HG03060 (cell line): Measurements from ENCODE around the gene SPATS1.
"Not testable (repeated sequence)": the region's sequence is repeated elsewhere in the genome, so short reads cannot be mapped to it uniquely, and the experiment has no call there.

ENCODE experiments used
- ATAC-seq: cut with Tn5 transposase; IDR thresholded peaks from one replicate; pipeline ENCODE4 v1.9.1; 2021; ENCODE audit warnings: low read depth, moderate number of reproducible peaks; ENCODE audit not compliant: unreplicated experiment

SPATS1 gene

GRCh38 chr6:44310241-44310640 lies 32.2 kb upstream of the SPATS1 start:
- ATAC-seq, result no peak

GRCh38 chr6:44311304-44311703 lies 31.1 kb upstream of the SPATS1 start:
- ATAC-seq, result no peak

- ATAC-seq, result no peak
These were observed 30.7 kb upstream of the SPATS1 start for GRCh38 chr6:44311767-44312166.

GRCh38 chr6:44312901-44313788 lies 29.3 kb upstream of the SPATS1 start, which contains the start of gene AARS2:
Gene AARS2, minus strand, starts transcription at chr6:44313347. Its CDS starts 24 bp downstream, at chr6:44313323.
- ATAC-seq, result peak; percentile 71

GRCh38 chr6:44314657-44315056 lies 27.8 kb upstream of the SPATS1 start:
- ATAC-seq, result not testable (repeated sequence)

- ATAC-seq, result no peak
These were observed 26.9 kb upstream of the SPATS1 start for GRCh38 chr6:44315516-44315915.

- ATAC-seq, result no peak
These were observed 26.5 kb upstream of the SPATS1 start for GRCh38 chr6:44315951-44316350.

GRCh38 chr6:44316481-44316880 lies 26.0 kb upstream of the SPATS1 start:
- ATAC-seq, result no peak

- not testable (repeated sequence) for ATAC-seq
These were observed 25.3 kb upstream of the SPATS1 start for GRCh38 chr6:44317136-44317631.

GRCh38 chr6:44321210-44321609 lies 21.2 kb upstream of the SPATS1 start:
- no peak for ATAC-seq

GRCh38 chr6:44327096-44327495 lies 15.4 kb upstream of the SPATS1 start:
- ATAC-seq, result no peak

GRCh38 chr6:44327760-44328159 lies 14.7 kb upstream of the SPATS1 start:
- ATAC-seq, result no peak

GRCh38 chr6:44328203-44328602 lies 14.2 kb upstream of the SPATS1 start:
- ATAC-seq, result not testable (repeated sequence)

- ATAC-seq, result no peak
These were observed 12.6 kb upstream of the SPATS1 start for GRCh38 chr6:44329858-44330257.

- no peak for ATAC-seq
These were observed 9.9 kb upstream of the SPATS1 start for GRCh38 chr6:44332585-44332984.

- ATAC-seq, result no peak
These were observed 9.1 kb upstream of the SPATS1 start for GRCh38 chr6:44333273-44333919.

- ATAC-seq, result no peak
These were observed 8.5 kb upstream of the SPATS1 start for GRCh38 chr6:44333942-44334341.

GRCh38 chr6:44335631-44336030 lies 6.8 kb upstream of the SPATS1 start:
- no peak for ATAC-seq

GRCh38 chr6:44338228-44339122 lies 4.0 kb upstream of the SPATS1 start:
- ATAC-seq, result no peak

GRCh38 chr6:44339301-44339700 lies 3.1 kb upstream of the SPATS1 start:
- no peak for ATAC-seq
